Common myeloid progenitor, CD34-positive (primary cell): ENCODE measurements around the gene FGF12.
"Not testable (repeated sequence)": the region's sequence is repeated elsewhere in the genome, so short reads cannot be mapped to it uniquely, and the experiment has no call there.

ENCODE experiments used
- CTCF ChIA-PET: fragments of 350-600 bp; sonication (Branson Sonifier 250); formaldehyde crosslinking; loops from one replicate; lab custom pipeline; 2021; ENCODE audit warnings: antibody characterized with exemption; lab: Charles Lee
- POLR2A ChIA-PET: fragments of 350-600 bp; sonication (Branson Sonifier 250); formaldehyde crosslinking; loops from one replicate; lab custom pipeline; 2021; ENCODE audit warnings: antibody characterized with exemption; lab: Charles Lee
- DNase-seq, 3 donors: peaks; one replicate each; pipeline versions ENCODE4 v3.0.0 to v3.0.0-alpha.2; 2013
- H3K27ac ChIP-seq, 2 experiments: 1 replicate in 1 of 2; 2 replicates in 1 of 2; pipeline ENCODE4 v1.7.0; 2013; ENCODE audit warnings: inconsistent platforms in 2 of 2, low read length in 2 of 2, mild to moderate bottlenecking in 2 of 2, low read depth in 1 of 2, moderate library complexity in 1 of 2; ENCODE audit not compliant: severe bottlenecking in 2 of 2, insufficient read depth in 1 of 2, poor library complexity in 1 of 2
- H3K27me3 ChIP-seq, 5 experiments: replicated peaks in 2 of 5; 1 replicate in 3 of 5; 2 replicates in 2 of 5; pipeline versions ENCODE4 v1.6.1 to v1.7.0; 2013; ENCODE audit warnings: low read length in 4 of 5, mild to moderate bottlenecking in 2 of 5, moderate library complexity in 2 of 5, inconsistent platforms in 1 of 5; ENCODE audit not compliant: insufficient read depth in 5 of 5, control insufficient read depth in 4 of 5
- H3K36me3 ChIP-seq, 4 experiments: 1 replicate in 2 of 4; 2 replicates in 2 of 4; pipeline versions ENCODE4 v1.6.1 to v1.7.0; 2013; ENCODE audit warnings: low read length in 3 of 4, control low read depth in 1 of 4, mild to moderate bottlenecking in 1 of 4; ENCODE audit not compliant: control insufficient read depth in 4 of 4, insufficient read depth in 4 of 4
- H3K4me1 ChIP-seq, 4 experiments: 1 replicate in 3 of 4; 2 replicates in 1 of 4; pipeline versions ENCODE4 v1.6.1 to v1.7.1; 2013; ENCODE audit warnings: low read length in 3 of 4, mild to moderate bottlenecking in 3 of 4, control low read depth in 1 of 4, inconsistent platforms in 1 of 4, moderate library complexity in 1 of 4; ENCODE audit not compliant: control insufficient read depth in 4 of 4, insufficient read depth in 4 of 4; ENCODE audit errors: control extremely low read depth in 1 of 4
- H3K4me3 ChIP-seq, 7 experiments: 1 replicate in 4 of 7; 2 replicates in 3 of 7; pipeline versions ENCODE4 v1.5.1 to v1.7.0; 2013; ENCODE audit warnings: mild to moderate bottlenecking in 7 of 7, low read length in 6 of 7, moderate library complexity in 6 of 7, inconsistent platforms in 2 of 7, low read depth in 2 of 7, control low read depth in 1 of 7; ENCODE audit not compliant: insufficient read depth in 4 of 7, control insufficient read depth in 1 of 7; ENCODE audit errors: extremely low read depth in 1 of 7
- H3K9me3 ChIP-seq, 5 experiments: 1 replicate in 4 of 5; 2 replicates in 1 of 5; pipeline versions ENCODE4 v1.6.1 to v1.7.1; 2013; ENCODE audit warnings: low read length in 4 of 5, mild to moderate bottlenecking in 2 of 5, inconsistent platforms in 1 of 5, low read depth in 1 of 5, moderate library complexity in 1 of 5; ENCODE audit not compliant: control insufficient read depth in 4 of 5, insufficient read depth in 2 of 5; ENCODE audit errors: control extremely low read depth in 1 of 5
- WGBS: methylation state at CpG from one replicate; pipeline ENCODE4 v1.1.5; 2013; ENCODE audit not compliant: insufficient coverage; 5-methylcytosine and 5-hydroxymethylcytosine counted together

The FGF12 gene

GRCh38 chr3:192718156-192718555 is 9.2 kb downstream of the FGF12 start:
- ChIA-PET CTCF (no interaction called here), POLR2A (no interaction called here)
- Histone ChIP-seq H3K36me3 (no peaks in the 10 kb centered on the region), H3K27me3 (no peaks in the 10 kb centered on the region), H3K27ac (no peak overlapping the region), H3K4me3 (no peak overlapping the region), H3K9me3 (no peaks in the 10 kb centered on the region), H3K4me1 (no peaks in the 10 kb centered on the region)
- 10% methylated on average over 1 of the region's 3 CpGs for WGBS
- DNase-seq, result no peak

GRCh38 chr3:192715126-192715525 is 12.2 kb downstream of the FGF12 start:
- DNase-seq, result no peak
- Histone ChIP-seq H3K36me3 (no peaks in the 10 kb centered on the region), H3K4me3 (no peak overlapping the region), H3K27me3 (no peaks in the 10 kb centered on the region), H3K27ac (no peak overlapping the region), H3K9me3 (peaks cover 0 to 1% (median 0%) of the 10 kb centered on the region in 5 experiments), H3K4me1 (no peaks in the 10 kb centered on the region)
- POLR2A ChIA-PET, result no interaction called here
- CTCF ChIA-PET, result no interaction called here

- POLR2A ChIA-PET, H3K9me3 ChIP-seq, DNase-seq, CTCF ChIA-PET, H3K36me3 ChIP-seq, H3K27ac ChIP-seq, H3K27me3 ChIP-seq, H3K4me1 ChIP-seq, H3K4me3 ChIP-seq: not testable (repeated sequence)
- WGBS, result 97% methylated on average over 10 of the region's 22 CpGs
Observed at GRCh38 chr3:192711126-192711525, 16.2 kb downstream of the FGF12 start.

- H3K27ac ChIP-seq, result no peak overlapping the region
- no peaks in the 10 kb centered on the region for H3K4me1 ChIP-seq
- no peak overlapping the region for H3K4me3 ChIP-seq
- no peaks in the 10 kb centered on the region for H3K36me3 ChIP-seq
- no peaks in the 10 kb centered on the region for H3K27me3 ChIP-seq
- POLR2A ChIA-PET, result no interaction called here
- no peak for DNase-seq
- peaks cover 0 to 1% (median 0%) of the 10 kb centered on the region in 5 experiments for H3K9me3 ChIP-seq
- CTCF ChIA-PET, result no interaction called here
- no CpG with 5 or more reads among the region's 1 CpG for WGBS
Observed at GRCh38 chr3:192710366-192710765, 17.0 kb downstream of the FGF12 start.

GRCh38 chr3:192706272-192706671 is 21.1 kb downstream of the FGF12 start:
- H3K9me3 ChIP-seq, result peaks cover 0 to 1% (median 0%) of the 10 kb centered on the region in 5 experiments
- 95% methylated on average over 10 of the region's 13 CpGs for WGBS
- no peak for DNase-seq
- H3K4me1 ChIP-seq, result no peaks in the 10 kb centered on the region
- H3K27me3 ChIP-seq, result no peaks in the 10 kb centered on the region
- no peak overlapping the region for H3K27ac ChIP-seq
- POLR2A ChIA-PET, result no interaction called here
- H3K36me3 ChIP-seq, result no peaks in the 10 kb centered on the region
- H3K4me3 ChIP-seq, result no peak overlapping the region
- CTCF ChIA-PET, result no interaction called here

- no peak for DNase-seq
- CTCF ChIA-PET, result no interaction called here
- POLR2A ChIA-PET, result no interaction called here
Observed at GRCh38 chr3:192700885-192701284, 26.5 kb downstream of the FGF12 start.

GRCh38 chr3:192696943-192697587 is 30.3 kb downstream of the FGF12 start:
- DNase-seq, result no peak
- WGBS, result 96% methylated on average over 2 of the region's 2 CpGs
- H3K27me3 ChIP-seq, result no peaks in the 10 kb centered on the region
- H3K9me3 ChIP-seq, result no peaks in the 10 kb centered on the region
- no peaks in the 10 kb centered on the region for H3K4me1 ChIP-seq
- ChIA-PET CTCF (no interaction called here), POLR2A (no interaction called here)
- H3K4me3 ChIP-seq, result no peak overlapping the region
- H3K27ac ChIP-seq, result no peak overlapping the region
- no peaks in the 10 kb centered on the region for H3K36me3 ChIP-seq

More at GRCh38 chr3:192700885-192701284, 26.5 kb downstream of the FGF12 start:
- no peak overlapping the region for H3K27ac ChIP-seq
- H3K36me3 ChIP-seq, result no peaks in the 10 kb centered on the region
- no peaks in the 10 kb centered on the region for H3K9me3 ChIP-seq
- no peaks in the 10 kb centered on the region for H3K27me3 ChIP-seq
- no peak overlapping the region for H3K4me3 ChIP-seq
- no peaks in the 10 kb centered on the region for H3K4me1 ChIP-seq
